Activated T-helper 1 cell treated with anti-CD3 and anti-CD28 coated beads, Interleukin-12 subunit alpha, Interleukin-12 subunit beta, Interleukin-2, Interleukin-4 antibody, amounts not matched to agents 30 ng/mL and 10 ng/mL and 1 ng/mL, durations not matched to agents 14 hours and 24 hours and 36 hours (primary cell): ENCODE measurements around the gene ZNF536. TPM values are rescaled to one million over a fixed set of nuclear protein-coding genes. Genes with fewer than 3 reads are reported as not detected.
"Not testable (repeated sequence)": the region's sequence is repeated elsewhere in the genome, so short reads cannot be mapped to it uniquely, and the experiment has no call there.

Experiments used
- DNase-seq: peaks from one replicate; pipeline ENCODE4 v3.0.0; 2021; ENCODE audit warnings: low spot score
- H3K27ac Mint-ChIP-seq: one replicate; pipeline ENCODE4 v1.8.0; 2021; ENCODE audit warnings: mild to moderate bottlenecking, mixed read lengths
- H3K27me3 Mint-ChIP-seq: one replicate; pipeline ENCODE4 v1.8.0; 2022; ENCODE audit warnings: mild to moderate bottlenecking, moderate library complexity, mixed read lengths; ENCODE audit not compliant: insufficient read depth
- H3K36me3 Mint-ChIP-seq: one replicate; pipeline ENCODE4 v1.8.0; 2021; ENCODE audit warnings: low read depth, mixed read lengths
- H3K4me1 Mint-ChIP-seq: one replicate; pipeline ENCODE4 v1.8.0; 2021; ENCODE audit warnings: low read depth, mixed read lengths
- H3K4me3 Mint-ChIP-seq: one replicate; pipeline ENCODE4 v1.8.0; 2021; ENCODE audit warnings: mild to moderate bottlenecking, moderate library complexity, mixed read lengths
- H3K9me3 Mint-ChIP-seq: one replicate; pipeline ENCODE4 v1.8.0; 2021; ENCODE audit warnings: mixed read lengths
- intact Hi-C: fragments of 100-400 bp; cut with micrococcal nuclease; formaldehyde crosslinking; loops from one replicate; pipeline ENCODE4 v1.15.1; 2024
- total RNA-seq: library from RNA; stranded (reverse); gene quantifications from 2 replicates; pipeline ENCODE4 v1.2.3, GENCODE V29; 2022

Gene ZNF536
- total RNA-seq, 1 donor from 2014 or later = not detected

DNA sequence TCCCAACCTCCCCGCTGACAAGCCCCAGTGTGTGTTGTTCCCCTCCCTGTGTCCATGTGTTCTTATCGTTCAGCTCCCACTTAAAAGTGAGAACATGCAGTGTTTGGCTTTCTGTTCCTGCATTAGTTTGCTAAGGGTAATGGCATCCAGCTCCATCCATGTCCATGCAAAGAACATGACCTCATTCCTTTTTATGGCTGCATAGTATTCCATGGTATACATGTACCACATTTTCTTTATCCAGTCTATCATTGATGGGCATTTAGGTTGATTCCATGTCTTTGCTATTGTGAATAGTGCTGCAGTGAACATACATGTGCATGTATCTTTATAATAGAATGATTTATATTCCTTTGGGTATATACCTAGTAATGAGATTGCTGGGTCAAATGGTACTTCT, 114.1 kb downstream of the ZNF536 start:
- intact Hi-C loops, H3K4me1 Mint-ChIP-seq, H3K36me3 Mint-ChIP-seq, H3K9me3 Mint-ChIP-seq, H3K27ac Mint-ChIP-seq, H3K4me3 Mint-ChIP-seq, H3K27me3 Mint-ChIP-seq, DNase-seq: not testable (repeated sequence)

DNA sequence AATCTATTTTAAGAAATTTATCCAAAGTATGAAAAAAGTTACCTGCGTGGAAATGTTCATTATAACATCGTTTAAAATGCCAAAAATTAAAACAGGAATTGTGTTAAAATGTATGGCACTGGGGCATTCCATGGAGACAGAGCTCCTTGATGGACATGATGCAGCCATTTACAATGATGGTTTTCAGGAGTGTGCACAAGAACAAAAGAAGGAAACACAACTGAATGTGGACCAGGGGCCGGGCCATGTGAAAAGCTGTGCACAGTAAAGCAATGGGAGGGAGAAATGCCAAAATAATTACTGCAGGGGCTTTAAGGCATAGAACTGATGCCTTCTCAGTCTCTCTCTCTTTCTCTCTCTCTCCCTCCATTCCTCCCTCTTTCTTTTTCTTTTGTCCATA, 115.0 kb downstream of the ZNF536 start:
- Mint-ChIP-seq H3K4me1 (no peaks in the 10 kb centered on the region), H3K4me3 (no peak overlapping the region), H3K36me3 (no peaks in the 10 kb centered on the region), H3K9me3 (no peaks in the 10 kb centered on the region), H3K27me3 (no peaks in the 10 kb centered on the region), H3K27ac (no peak overlapping the region)
- intact Hi-C loops = no loop called here
- no peak for DNase-seq

GRCh38 chr19:30488191-30488590, 116.0 kb downstream of the ZNF536 start:
- intact Hi-C loops = no loop called here
- no peaks in the 10 kb centered on the region for H3K36me3 Mint-ChIP-seq
- no peaks in the 10 kb centered on the region for H3K27me3 Mint-ChIP-seq
- no peak for DNase-seq
- no peaks in the 10 kb centered on the region for H3K4me1 Mint-ChIP-seq
- no peak overlapping the region for H3K4me3 Mint-ChIP-seq
- no peak overlapping the region for H3K27ac Mint-ChIP-seq
- H3K9me3 Mint-ChIP-seq = no peaks in the 10 kb centered on the region

DNA sequence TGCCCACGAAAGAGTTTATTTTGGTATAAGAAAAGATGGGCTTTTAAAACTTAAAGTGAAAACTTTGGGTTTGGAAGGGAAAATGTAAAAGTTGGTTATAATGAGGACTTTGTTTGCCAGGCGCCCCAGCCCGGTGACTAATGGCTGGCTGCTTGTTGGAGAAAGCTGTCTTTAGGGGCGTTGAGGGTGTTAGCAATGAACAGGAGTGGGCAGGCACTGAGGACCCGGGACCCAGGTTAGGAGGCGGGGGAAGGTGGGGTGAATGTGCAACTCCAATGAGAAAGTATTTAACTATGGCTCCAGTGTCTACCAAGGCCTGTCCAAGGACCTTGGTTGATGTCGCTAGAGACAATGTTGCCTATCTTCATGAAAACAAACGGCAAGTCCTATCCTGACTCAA, 118.6 kb downstream of the ZNF536 start:
- Mint-ChIP-seq H3K4me3 (no peak overlapping the region), H3K4me1 (no peaks in the 10 kb centered on the region), H3K9me3 (no peaks in the 10 kb centered on the region), H3K27me3 (no peaks in the 10 kb centered on the region), H3K27ac (no peak overlapping the region), H3K36me3 (no peaks in the 10 kb centered on the region)
- intact Hi-C loops = no loop called here
- no peak for DNase-seq

DNA sequence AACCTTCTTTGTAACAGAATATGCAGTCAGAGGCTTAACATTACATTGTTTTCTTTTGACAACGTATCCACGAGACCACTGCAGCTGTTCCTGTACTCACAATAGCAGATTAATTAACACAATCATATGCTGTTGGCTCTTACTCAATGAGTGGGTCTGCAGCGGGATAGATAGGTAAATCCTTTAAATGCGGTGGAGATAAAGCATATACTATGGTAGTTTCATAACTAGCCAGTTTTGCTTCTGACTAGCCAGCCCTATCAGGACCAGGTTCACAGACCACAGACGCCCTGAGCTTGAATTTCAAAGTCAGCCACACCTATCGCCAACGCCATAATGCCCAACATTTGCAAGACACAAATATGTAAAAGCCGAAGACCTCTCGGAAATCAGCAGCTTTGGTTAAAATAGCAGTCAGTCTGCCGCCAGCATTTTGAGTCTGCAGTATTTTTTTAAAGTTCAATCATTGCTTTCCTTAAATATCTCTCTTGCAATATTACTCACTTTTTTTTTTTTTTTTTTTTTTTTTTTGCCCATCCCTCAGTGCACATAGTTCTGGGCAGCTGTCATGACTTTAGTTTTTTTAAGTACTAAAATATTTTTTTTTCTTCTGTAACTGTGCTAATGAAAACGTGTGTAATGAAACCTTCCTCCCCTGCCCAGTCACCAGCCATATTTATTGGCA, 120.5 kb downstream of the ZNF536 start:
- H3K4me3 Mint-ChIP-seq = no peak overlapping the region
- intact Hi-C loops = no loop called here
- H3K9me3 Mint-ChIP-seq = no peaks in the 10 kb centered on the region
- no peaks in the 10 kb centered on the region for H3K4me1 Mint-ChIP-seq
- DNase-seq = no peak
- no peaks in the 10 kb centered on the region for H3K27me3 Mint-ChIP-seq
- H3K36me3 Mint-ChIP-seq = no peaks in the 10 kb centered on the region
- no peak overlapping the region for H3K27ac Mint-ChIP-seq

- Mint-ChIP-seq H3K36me3 (no peaks in the 10 kb centered on the region), H3K4me1 (no peaks in the 10 kb centered on the region)
Observed at GRCh38 chr19:30497034-30497433, 124.8 kb downstream of the ZNF536 start.

GRCh38 chr19:30498085-30498484, 125.9 kb downstream of the ZNF536 start:
- H3K4me3 Mint-ChIP-seq, intact Hi-C loops, H3K27ac Mint-ChIP-seq, H3K36me3 Mint-ChIP-seq, DNase-seq, H3K27me3 Mint-ChIP-seq, H3K4me1 Mint-ChIP-seq, H3K9me3 Mint-ChIP-seq: not testable (repeated sequence)

More at GRCh38 chr19:30497034-30497433, 124.8 kb downstream of the ZNF536 start:
- Mint-ChIP-seq H3K9me3 (no peaks in the 10 kb centered on the region), H3K27me3 (peaks cover 3% of the 10 kb centered on the region), H3K4me3 (no peak overlapping the region), H3K27ac (no peak overlapping the region)
- intact Hi-C loops = no loop called here
- DNase-seq = no peak

- no peak overlapping the region for H3K4me3 Mint-ChIP-seq
- H3K36me3 Mint-ChIP-seq = no peaks in the 10 kb centered on the region
- H3K27me3 Mint-ChIP-seq = peaks cover 3% of the 10 kb centered on the region
- no peak overlapping the region for H3K27ac Mint-ChIP-seq
- H3K4me1 Mint-ChIP-seq = no peaks in the 10 kb centered on the region
- intact Hi-C loops = no loop called here
- no peaks in the 10 kb centered on the region for H3K9me3 Mint-ChIP-seq
- no peak for DNase-seq
Observed at GRCh38 chr19:30498707-30499106, 126.5 kb downstream of the ZNF536 start.

- Mint-ChIP-seq H3K27ac (no peak overlapping the region), H3K9me3 (no peaks in the 10 kb centered on the region), H3K4me3 (no peak overlapping the region), H3K36me3 (no peaks in the 10 kb centered on the region), H3K27me3 (no peaks in the 10 kb centered on the region), H3K4me1 (no peaks in the 10 kb centered on the region)
- DNase-seq = no peak
- intact Hi-C loops = no loop called here
Observed at GRCh38 chr19:30504272-30504671, 132.1 kb downstream of the ZNF536 start.

DNA sequence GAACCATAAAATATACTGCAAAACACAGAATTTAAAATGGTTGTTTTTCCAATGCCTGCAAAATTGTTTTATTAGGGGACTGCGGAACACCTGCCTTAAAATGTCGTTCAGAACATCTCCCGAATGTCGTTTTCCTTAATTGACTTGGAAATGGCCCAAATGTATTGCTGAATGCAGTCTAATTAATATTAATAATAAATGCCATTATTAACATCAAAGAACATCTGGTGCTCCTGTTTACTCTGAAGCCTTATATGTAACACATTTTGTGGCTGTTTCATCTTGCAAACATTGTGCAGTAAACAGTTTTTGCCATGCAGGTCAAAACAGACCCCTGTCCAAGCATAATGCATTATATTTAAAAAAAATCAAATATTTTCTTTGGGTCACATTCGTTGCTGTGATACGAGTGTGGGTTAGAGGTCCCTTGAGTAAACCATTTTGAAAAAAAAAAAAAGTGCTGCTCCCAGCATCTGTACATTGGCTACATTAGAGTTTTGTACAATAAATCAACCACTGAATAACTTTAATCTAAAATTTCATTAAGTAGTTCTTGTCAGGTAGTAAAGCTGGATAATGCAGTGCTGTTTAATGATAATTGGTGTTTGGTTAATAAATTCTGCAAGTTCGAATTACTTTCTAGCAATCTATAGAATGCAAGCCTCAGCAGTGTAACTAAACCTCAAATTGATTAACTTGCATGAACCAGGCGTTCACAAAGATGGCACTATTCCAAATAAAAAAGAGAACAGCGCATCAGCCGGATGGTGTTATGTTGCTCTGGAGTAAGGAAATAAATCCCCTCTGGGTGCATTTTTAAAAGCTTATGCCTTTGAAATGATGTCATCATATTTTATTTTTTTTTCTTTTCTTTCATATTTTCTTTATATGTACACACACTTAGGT, 140.2 kb downstream of the ZNF536 start:
- Mint-ChIP-seq H3K4me1 (no peaks in the 10 kb centered on the region), H3K27ac (no peak overlapping the region), H3K36me3 (no peaks in the 10 kb centered on the region), H3K9me3 (no peaks in the 10 kb centered on the region), H3K4me3 (no peak overlapping the region), H3K27me3 (no peaks in the 10 kb centered on the region)
- no peak for DNase-seq
- intact Hi-C loops = no loop called here

- H3K4me3 Mint-ChIP-seq = no peak overlapping the region
- H3K36me3 Mint-ChIP-seq = no peaks in the 10 kb centered on the region
- no peak overlapping the region for H3K27ac Mint-ChIP-seq
- no peaks in the 10 kb centered on the region for H3K4me1 Mint-ChIP-seq
- H3K9me3 Mint-ChIP-seq = no peaks in the 10 kb centered on the region
- no peaks in the 10 kb centered on the region for H3K27me3 Mint-ChIP-seq
- intact Hi-C loops = no loop called here
- no peak for DNase-seq
Observed at GRCh38 chr19:30513082-30513411, 140.9 kb downstream of the ZNF536 start.

GRCh38 chr19:30516111-30516510, 143.9 kb downstream of the ZNF536 start:
- Mint-ChIP-seq H3K27ac (no peak overlapping the region), H3K27me3 (no peaks in the 10 kb centered on the region), H3K9me3 (no peaks in the 10 kb centered on the region), H3K4me3 (no peak overlapping the region), H3K36me3 (no peaks in the 10 kb centered on the region), H3K4me1 (no peaks in the 10 kb centered on the region)
- DNase-seq = no peak
- intact Hi-C loops = no loop called here

DNA sequence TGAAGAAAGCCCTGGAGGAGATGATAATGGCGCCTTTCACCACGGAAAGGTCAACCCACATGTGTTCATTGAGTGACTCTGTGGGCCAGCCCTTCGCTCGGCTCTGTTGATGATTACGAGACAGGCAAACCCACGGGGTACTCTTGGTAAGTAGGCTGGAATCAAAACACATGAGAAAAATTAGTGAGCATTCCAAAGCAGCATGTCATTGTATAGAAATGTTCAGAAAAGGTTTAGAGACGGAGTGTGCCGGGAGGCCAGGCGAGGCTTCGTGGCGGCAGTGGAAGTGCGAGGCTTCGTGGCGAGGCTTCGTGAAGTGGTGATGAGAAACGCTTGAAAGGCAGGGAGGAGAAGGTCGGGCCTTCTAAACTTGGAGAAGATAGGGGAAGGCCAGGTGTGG, 144.3 kb downstream of the ZNF536 start:
- Mint-ChIP-seq H3K4me3 (no peak overlapping the region), H3K36me3 (no peaks in the 10 kb centered on the region), H3K4me1 (no peaks in the 10 kb centered on the region), H3K27me3 (no peaks in the 10 kb centered on the region), H3K9me3 (no peaks in the 10 kb centered on the region), H3K27ac (no peak overlapping the region)
- intact Hi-C loops = no loop called here
- no peak for DNase-seq
